ENCODE data around the gene KIAA0825.

Gene KIAA0825

DNA sequence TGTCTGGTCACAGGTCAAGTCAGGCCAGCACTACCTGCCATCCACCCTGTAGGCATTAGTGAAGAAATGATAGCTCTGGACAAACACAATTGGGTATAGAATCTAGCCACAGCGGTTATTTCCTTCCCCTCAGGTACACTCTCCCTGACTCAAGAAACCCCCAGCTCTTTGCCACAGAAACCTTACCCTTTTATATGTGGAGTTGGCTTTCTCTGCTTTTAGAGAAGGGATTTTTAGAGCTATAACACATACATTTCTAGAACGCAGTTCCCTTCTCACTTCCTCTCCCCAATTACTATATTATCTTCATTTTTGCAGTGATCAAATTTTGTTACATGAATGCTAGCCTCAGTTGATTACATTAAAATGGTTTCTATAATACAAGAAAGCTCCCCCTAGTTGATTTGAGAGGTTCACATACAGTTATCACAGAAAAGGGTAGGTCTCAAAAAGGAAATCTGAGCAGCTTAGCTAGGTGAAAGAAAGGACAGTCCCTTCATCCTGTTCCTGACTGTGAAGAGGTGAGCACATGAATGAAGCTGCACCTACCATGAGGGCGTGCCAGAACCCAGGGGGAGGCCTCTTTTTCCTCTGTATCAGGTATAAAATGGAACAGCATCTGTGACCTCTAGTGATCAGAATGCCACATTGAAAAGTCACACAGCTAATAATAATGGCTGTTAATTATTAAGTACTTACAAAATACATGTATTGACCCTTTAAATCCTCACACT is 425.6 kb downstream of the KIAA0825 start:
- CTCF ChIA-PET: interaction anchor here (1.2 to 1.7 kb wide), 2 partner anchors 11 kb away, joined by 4 to 5 read pairs; no protein-coding TSS in a partner anchor
- POLR2A ChIA-PET: no interaction called here
- TF ChIP-seq LEF1 (IDR thresholded peaks at IDR 0.05; ENCODE audit: borderline replicate concordance): no peak
- TF ChIP-seq ELF4 (IDR thresholded peaks at IDR 0.05): no peak
- TF ChIP-seq FOXA1 (IDR thresholded peaks at IDR 0.05): no peak
- no peak for TF ChIP-seq ZNF384 (IDR thresholded peaks at IDR 0.05)
- no peak for TF ChIP-seq CTBP1 (IDR thresholded peaks at IDR 0.05; ENCODE audit: borderline replicate concordance)
- TF ChIP-seq SUZ12 (IDR thresholded peaks at IDR 0.05): no peak
- TF ChIP-seq FOXM1 (IDR thresholded peaks at IDR 0.05; ENCODE audit: borderline replicate concordance): no peak
- TF ChIP-seq SP1 (IDR thresholded peaks at IDR 0.05): no peak
- TF ChIP-seq BHLHE40 (IDR thresholded peaks at IDR 0.05; ENCODE audit: borderline replicate concordance): no peak
- no peak for TF ChIP-seq ARNT (IDR thresholded peaks at IDR 0.05)
- TF ChIP-seq L3MBTL2 (conservative IDR thresholded peaks at IDR 0.05): no peak
- TF ChIP-seq NFRKB (IDR thresholded peaks at IDR 0.05): no peak
- TF ChIP-seq TARDBP (IDR thresholded peaks at IDR 0.05): no peak
- TF ChIP-seq, protein P1, sequence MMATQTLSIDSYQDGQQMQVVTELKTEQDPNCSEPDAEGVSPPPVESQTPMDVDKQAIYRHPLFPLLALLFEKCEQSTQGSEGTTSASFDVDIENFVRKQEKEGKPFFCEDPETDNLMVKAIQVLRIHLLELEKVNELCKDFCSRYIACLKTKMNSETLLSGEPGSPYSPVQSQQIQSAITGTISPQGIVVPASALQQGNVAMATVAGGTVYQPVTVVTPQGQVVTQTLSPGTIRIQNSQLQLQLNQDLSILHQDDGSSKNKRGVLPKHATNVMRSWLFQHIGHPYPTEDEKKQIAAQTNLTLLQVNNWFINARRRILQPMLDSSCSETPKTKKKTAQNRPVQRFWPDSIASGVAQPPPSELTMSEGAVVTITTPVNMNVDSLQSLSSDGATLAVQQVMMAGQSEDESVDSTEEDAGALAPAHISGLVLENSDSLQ (IDR thresholded peaks at IDR 0.05): no peak
- TF ChIP-seq FOXK2 (IDR thresholded peaks at IDR 0.05): no peak
- no peak for TF ChIP-seq HDGF (IDR thresholded peaks at IDR 0.05; ENCODE audit: borderline replicate concordance)
- no peak for DNase-seq (ENCODE audit: extremely low spot score)

DNA sequence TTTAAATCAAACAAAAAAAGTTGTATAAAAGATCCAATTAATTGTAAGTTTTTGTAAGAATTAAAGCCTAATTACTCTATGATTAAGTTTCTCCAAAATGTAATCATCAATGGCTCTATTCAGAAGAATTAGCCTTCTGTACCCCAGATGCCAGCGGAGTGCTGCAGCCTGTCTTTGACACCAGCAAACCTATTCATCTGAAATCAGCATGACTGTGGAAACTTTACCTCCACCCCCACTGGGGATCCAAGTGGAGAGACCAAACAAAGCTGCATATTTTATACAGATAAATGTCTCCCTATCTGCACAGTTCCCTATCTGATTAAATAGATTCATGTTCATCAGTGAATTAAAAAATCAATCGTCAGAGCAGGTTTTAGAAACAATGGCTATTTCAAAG is 426.8 kb downstream of the KIAA0825 start:
- POLR2A ChIA-PET: no interaction called here
- TF ChIP-seq TARDBP (IDR thresholded peaks at IDR 0.05): no peak
- no peak for TF ChIP-seq FOXK2 (IDR thresholded peaks at IDR 0.05)
- no peak for TF ChIP-seq FOXM1 (IDR thresholded peaks at IDR 0.05; ENCODE audit: borderline replicate concordance)
- no peak for TF ChIP-seq SUZ12 (IDR thresholded peaks at IDR 0.05)
- no peak for TF ChIP-seq ZNF384 (IDR thresholded peaks at IDR 0.05)
- TF ChIP-seq, protein P1 (IDR thresholded peaks at IDR 0.05): no peak
- TF ChIP-seq FOXA1 (IDR thresholded peaks at IDR 0.05): no peak
- TF ChIP-seq L3MBTL2 (conservative IDR thresholded peaks at IDR 0.05): no peak
- no peak for TF ChIP-seq BHLHE40 (IDR thresholded peaks at IDR 0.05; ENCODE audit: borderline replicate concordance)
- no peak for TF ChIP-seq LEF1 (IDR thresholded peaks at IDR 0.05; ENCODE audit: borderline replicate concordance)
- no peak for TF ChIP-seq CTBP1 (IDR thresholded peaks at IDR 0.05; ENCODE audit: borderline replicate concordance)
- TF ChIP-seq SP1 (IDR thresholded peaks at IDR 0.05): no peak
- TF ChIP-seq HDGF (IDR thresholded peaks at IDR 0.05; ENCODE audit: borderline replicate concordance): no peak
- TF ChIP-seq NFRKB (IDR thresholded peaks at IDR 0.05): no peak
- no peak for TF ChIP-seq ELF4 (IDR thresholded peaks at IDR 0.05)
- TF ChIP-seq ARNT (IDR thresholded peaks at IDR 0.05): no peak
- DNase-seq (ENCODE audit: extremely low spot score): no peak
- CTCF ChIA-PET: interaction anchor here (0.6 to 1.7 kb wide), 2 partner anchors 9 to 1697 kb away, joined by 5 to 10 read pairs; no protein-coding TSS in a partner anchor

DNA sequence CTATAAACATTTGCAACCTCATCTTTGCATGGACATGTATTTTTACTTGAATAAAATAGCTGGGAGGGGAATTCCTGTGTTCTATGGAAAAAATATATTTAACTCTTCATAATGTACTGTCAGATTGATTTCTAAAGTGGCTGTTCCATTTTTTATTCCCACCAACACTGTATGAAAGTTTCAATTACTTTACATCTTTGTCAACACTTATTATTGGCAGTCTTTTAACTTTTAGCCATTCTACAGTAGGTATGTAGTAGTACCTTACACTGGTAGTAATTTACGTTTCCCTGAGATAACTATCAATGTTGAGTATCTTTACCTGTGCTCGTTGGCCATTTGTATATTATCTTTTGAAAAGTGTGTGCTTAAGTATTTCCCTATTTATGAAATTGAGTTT is 429.7 kb downstream of the KIAA0825 start:
- TF ChIP-seq CTBP1 (IDR thresholded peaks at IDR 0.05; ENCODE audit: borderline replicate concordance) (no peak), FOXK2 (IDR thresholded peaks at IDR 0.05) (no peak), TARDBP (IDR thresholded peaks at IDR 0.05) (no peak), L3MBTL2 (conservative IDR thresholded peaks at IDR 0.05) (no peak), SUZ12 (IDR thresholded peaks at IDR 0.05) (no peak), NFRKB (IDR thresholded peaks at IDR 0.05) (no peak), ARNT (IDR thresholded peaks at IDR 0.05) (no peak), LEF1 (IDR thresholded peaks at IDR 0.05; ENCODE audit: borderline replicate concordance) (no peak), ZNF384 (IDR thresholded peaks at IDR 0.05) (no peak), FOXM1 (IDR thresholded peaks at IDR 0.05; ENCODE audit: borderline replicate concordance) (no peak), ELF4 (IDR thresholded peaks at IDR 0.05) (no peak)
- TF ChIP-seq, protein P1 (IDR thresholded peaks at IDR 0.05): no peak
- ChIA-PET CTCF (no interaction called here), POLR2A (no interaction called here)
- no peak for DNase-seq (ENCODE audit: extremely low spot score)

DNA sequence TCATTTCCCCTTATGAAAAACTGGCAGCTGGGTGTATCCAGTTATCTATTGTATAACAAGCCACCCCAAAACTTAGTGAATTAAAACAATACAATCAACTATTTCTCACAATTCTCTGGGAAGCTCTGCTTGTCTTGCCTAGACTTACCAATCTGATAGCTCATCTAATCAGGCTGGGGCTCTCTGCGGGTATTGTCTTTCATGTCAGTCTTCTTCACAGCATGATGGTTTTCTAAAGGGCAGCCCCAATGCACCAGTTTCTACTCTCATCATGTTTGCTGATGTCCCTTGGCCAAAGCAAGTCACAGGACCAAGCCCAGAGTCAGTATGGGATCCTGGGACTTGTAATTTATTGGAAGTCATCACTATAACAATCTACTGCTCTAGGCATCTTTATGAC is 433.5 kb downstream of the KIAA0825 start:
- ChIA-PET POLR2A (no interaction called here), CTCF (no interaction called here)
- TF ChIP-seq NFRKB (IDR thresholded peaks at IDR 0.05) (no peak), FOXA1 (IDR thresholded peaks at IDR 0.05) (no peak), L3MBTL2 (conservative IDR thresholded peaks at IDR 0.05) (no peak), ARNT (IDR thresholded peaks at IDR 0.05) (no peak), ZNF384 (IDR thresholded peaks at IDR 0.05) (no peak), LEF1 (IDR thresholded peaks at IDR 0.05; ENCODE audit: borderline replicate concordance) (no peak), CTBP1 (IDR thresholded peaks at IDR 0.05; ENCODE audit: borderline replicate concordance) (no peak), ELF4 (IDR thresholded peaks at IDR 0.05) (no peak), TARDBP (IDR thresholded peaks at IDR 0.05) (no peak), BHLHE40 (IDR thresholded peaks at IDR 0.05; ENCODE audit: borderline replicate concordance) (no peak), SUZ12 (IDR thresholded peaks at IDR 0.05) (no peak), FOXM1 (IDR thresholded peaks at IDR 0.05; ENCODE audit: borderline replicate concordance) (no peak), FOXK2 (IDR thresholded peaks at IDR 0.05) (no peak), SP1 (IDR thresholded peaks at IDR 0.05) (no peak), HDGF (IDR thresholded peaks at IDR 0.05; ENCODE audit: borderline replicate concordance) (no peak)
- TF ChIP-seq, protein P1 (IDR thresholded peaks at IDR 0.05): no peak
- no peak for DNase-seq (ENCODE audit: extremely low spot score)

DNA sequence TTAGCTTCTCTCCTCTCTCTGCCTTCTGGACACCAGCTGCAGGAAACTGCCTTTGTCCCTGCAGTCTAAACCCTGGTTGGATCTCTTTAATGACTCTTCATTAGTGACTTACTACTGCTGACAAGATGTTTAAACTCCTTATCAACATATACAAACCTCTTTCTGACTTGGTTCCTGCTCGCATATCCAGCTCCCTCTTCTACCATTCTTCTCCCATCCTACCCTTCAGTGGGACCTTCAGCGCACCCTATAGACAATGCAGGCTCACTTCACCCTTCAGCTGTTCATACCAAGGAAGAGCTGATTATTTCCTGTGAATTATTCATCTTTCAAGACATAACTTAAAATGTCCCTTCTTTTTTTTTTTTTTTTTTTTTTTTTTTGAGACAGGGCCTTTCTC is 436.5 kb downstream of the KIAA0825 start:
- DNase-seq (ENCODE audit: extremely low spot score): peak; percentile 43
- ChIA-PET POLR2A (no interaction called here), CTCF (interaction anchor here (0.6 to 2.0 kb wide), 6 partner anchors 10 to 545 kb away, joined by 3 to 5 read pairs (median 4); no protein-coding TSS in a partner anchor)
- TF ChIP-seq SUZ12 (IDR thresholded peaks at IDR 0.05): no peak
- TF ChIP-seq LEF1 (IDR thresholded peaks at IDR 0.05; ENCODE audit: borderline replicate concordance): no peak
- no peak for TF ChIP-seq CTBP1 (IDR thresholded peaks at IDR 0.05; ENCODE audit: borderline replicate concordance)
- TF ChIP-seq BHLHE40 (IDR thresholded peaks at IDR 0.05; ENCODE audit: borderline replicate concordance): no peak
- no peak for TF ChIP-seq ELF4 (IDR thresholded peaks at IDR 0.05)
